Astrocyte of the spinal cord (primary cell): Measurements from ENCODE around the gene NPLOC4.

ENCODE experiments used
- DNase-seq: peaks from one replicate; pipeline ENCODE4 v3.0.0; 2011; ENCODE audit warnings: low read depth, low spot score
- H3K4me3 ChIP-seq: 2 replicates; pipeline ENCODE4 v1.5.1; 2011; ENCODE audit warnings: low read depth, mild to moderate bottlenecking, low read length, moderate library complexity
- in situ Hi-C: cut with HindIII; loops from 2 replicates; pipeline ENCODE4 v1.10.0; 2017; ENCODE audit warnings: low sequenced_read_pairs
- TF ChIP-seq, protein P1 (sequence below): IDR thresholded peaks from 2 replicates; pipeline ENCODE4 v1.5.1; 2012; ENCODE audit warnings: low read depth, mild to moderate bottlenecking, low read length, inconsistent platforms

NPLOC4 gene

DNA sequence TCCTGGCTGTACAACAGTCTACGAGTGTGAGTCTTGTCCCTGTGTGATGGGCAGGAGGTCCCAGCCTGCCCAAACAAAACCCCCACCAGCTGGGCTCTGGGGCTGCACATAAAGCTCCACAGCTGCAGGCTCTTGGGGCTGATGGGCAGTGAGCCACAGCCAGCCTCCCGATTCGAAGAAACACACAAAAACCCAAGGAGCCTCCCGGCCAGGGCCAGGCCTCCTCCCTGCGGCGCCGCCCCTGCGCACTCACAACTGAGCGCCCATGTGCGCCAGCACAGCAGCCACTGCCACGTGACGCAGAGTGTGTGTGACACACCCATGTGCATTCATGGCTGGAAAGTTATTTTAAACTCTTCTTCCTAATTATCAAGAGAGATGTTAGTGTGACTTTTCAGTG, 54.2 kb downstream of the NPLOC4 start:
- TF ChIP-seq, protein P1, sequence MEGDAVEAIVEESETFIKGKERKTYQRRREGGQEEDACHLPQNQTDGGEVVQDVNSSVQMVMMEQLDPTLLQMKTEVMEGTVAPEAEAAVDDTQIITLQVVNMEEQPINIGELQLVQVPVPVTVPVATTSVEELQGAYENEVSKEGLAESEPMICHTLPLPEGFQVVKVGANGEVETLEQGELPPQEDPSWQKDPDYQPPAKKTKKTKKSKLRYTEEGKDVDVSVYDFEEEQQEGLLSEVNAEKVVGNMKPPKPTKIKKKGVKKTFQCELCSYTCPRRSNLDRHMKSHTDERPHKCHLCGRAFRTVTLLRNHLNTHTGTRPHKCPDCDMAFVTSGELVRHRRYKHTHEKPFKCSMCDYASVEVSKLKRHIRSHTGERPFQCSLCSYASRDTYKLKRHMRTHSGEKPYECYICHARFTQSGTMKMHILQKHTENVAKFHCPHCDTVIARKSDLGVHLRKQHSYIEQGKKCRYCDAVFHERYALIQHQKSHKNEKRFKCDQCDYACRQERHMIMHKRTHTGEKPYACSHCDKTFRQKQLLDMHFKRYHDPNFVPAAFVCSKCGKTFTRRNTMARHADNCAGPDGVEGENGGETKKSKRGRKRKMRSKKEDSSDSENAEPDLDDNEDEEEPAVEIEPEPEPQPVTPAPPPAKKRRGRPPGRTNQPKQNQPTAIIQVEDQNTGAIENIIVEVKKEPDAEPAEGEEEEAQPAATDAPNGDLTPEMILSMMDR = peak; percentile 11
- in situ Hi-C loops = no loop called here
- no peak overlapping the region for H3K4me3 ChIP-seq
- DNase-seq = no peak

DNA sequence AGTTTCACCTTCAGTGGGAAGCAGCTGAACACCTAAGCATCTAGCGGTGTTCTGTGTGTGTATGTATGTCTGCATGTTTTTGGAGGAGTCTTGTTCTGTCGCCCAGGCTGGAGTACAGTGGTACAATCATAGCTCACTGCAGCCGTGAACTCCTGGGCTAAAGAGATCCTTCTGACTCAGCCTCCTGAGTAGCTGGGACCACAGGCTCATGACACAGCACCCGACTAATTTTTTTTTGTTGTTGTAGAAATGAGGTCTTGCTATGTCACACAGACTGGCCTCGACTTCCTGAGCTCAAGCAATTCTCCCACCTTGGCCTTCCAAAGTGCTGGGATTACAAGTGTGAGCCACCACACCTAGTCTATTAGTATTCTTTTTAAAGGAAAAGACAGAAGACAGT, 54.6 kb downstream of the NPLOC4 start:
- no peak overlapping the region for H3K4me3 ChIP-seq
- in situ Hi-C loops = no loop called here
- DNase-seq = peak; percentile 68
- TF ChIP-seq, protein P1 = no peak

DNA sequence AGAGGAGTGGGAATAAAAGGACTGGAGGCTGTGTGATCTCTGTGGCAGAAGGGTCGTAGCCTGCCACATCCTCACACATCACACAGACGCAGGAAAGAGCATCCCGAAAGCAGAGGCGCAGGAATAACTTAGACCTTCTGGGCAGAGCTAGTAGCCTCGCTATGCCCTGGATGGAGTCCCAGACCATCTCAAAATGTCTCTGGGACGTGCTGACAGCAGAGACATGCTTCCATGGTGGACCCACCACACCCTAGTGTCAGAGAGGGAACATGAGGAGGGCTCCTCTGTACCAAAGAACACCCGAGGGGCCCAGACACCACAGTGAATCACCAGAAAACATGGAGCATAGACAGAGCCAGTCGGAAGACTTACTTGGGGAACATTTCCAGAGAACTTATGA, 55.2 kb downstream of the NPLOC4 start:
- no peak overlapping the region for H3K4me3 ChIP-seq
- in situ Hi-C loops = no loop called here
- TF ChIP-seq, protein P1 = no peak
- no peak for DNase-seq

DNA sequence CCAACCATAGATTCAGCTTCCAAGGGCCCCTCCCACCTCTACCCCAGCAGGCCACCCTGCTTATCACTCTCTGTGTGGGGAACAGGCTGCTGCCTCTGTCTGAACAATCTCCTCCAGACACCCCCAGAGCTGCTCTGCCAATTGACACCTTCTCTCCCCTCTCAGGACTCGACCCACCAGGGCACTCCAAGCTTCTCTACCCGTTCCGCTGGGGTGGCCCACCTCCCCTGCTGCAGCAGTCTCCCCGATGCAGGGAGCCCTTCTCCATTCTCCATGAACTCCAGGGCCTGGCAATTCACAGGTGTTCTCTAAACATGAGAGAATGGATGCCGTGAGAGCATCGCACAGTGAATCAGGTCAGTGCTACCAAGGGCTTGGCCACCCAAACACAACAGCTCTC, 56.4 kb downstream of the NPLOC4 start:
- in situ Hi-C loops = no loop called here
- TF ChIP-seq, protein P1 = no peak
- H3K4me3 ChIP-seq = no peak overlapping the region
- no peak for DNase-seq

DNA sequence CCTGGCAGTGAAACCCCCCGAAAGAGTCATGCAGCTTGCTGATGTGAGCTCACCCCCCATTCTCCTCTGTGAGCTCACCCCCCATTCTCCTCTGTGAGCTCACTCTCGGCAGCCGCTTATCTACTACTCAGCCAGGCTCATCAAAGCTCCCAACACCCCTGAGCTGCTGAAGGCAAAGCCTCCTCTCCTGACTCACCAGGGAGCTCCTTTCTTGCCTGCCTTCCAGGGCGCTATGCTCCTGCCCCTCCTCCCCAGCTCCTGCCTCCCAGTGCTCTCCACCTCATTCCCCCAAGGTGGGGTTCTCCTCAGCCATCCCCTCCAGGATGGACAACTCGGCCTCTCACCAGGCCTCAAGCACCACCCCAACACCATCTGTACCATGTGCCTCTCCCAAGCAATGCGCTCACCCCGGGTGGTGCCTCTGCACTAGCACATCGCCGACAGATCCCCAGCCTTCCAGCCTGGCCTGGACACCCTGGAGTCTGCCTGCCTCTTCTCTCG, 57.0 kb downstream of the NPLOC4 start:
- peak; percentile 59 for DNase-seq
- no peak overlapping the region for H3K4me3 ChIP-seq
- in situ Hi-C loops = no loop called here
- TF ChIP-seq, protein P1 = no peak

DNA sequence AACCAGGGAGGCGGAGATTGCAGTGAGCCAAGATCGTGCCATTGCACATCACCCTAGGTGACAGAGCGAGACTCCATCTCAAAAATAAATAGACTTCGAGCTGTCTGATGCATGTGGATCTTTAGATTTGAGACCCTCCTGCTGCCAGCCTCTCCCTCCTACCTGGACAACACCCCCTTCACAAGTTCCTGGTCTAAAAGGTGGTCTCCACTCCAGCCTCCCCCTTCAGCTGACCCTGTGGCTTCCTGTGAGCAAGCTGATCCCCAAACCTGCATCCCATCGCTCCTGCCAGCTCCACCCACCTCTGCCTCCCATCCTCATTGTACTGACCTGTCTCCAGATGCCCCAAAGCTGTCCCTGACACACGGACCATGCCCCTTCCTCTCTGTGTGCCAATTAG, 57.6 kb downstream of the NPLOC4 start:
- DNase-seq = no peak
- in situ Hi-C loops = no loop called here
- TF ChIP-seq, protein P1 = no peak
- no peak overlapping the region for H3K4me3 ChIP-seq
